ENCODE measurements around the gene SEZ6L2. TPM values are rescaled to one million over a fixed set of nuclear protein-coding genes. Genes with fewer than 3 reads are reported as not detected.

SEZ6L2 gene
- total and polyA plus RNA-seq, 2 of the 8 experiments (the other 6 are each of a cell fraction or from before 2014, with no cell fraction given): 43.5 to 47.7 TPM

DNA sequence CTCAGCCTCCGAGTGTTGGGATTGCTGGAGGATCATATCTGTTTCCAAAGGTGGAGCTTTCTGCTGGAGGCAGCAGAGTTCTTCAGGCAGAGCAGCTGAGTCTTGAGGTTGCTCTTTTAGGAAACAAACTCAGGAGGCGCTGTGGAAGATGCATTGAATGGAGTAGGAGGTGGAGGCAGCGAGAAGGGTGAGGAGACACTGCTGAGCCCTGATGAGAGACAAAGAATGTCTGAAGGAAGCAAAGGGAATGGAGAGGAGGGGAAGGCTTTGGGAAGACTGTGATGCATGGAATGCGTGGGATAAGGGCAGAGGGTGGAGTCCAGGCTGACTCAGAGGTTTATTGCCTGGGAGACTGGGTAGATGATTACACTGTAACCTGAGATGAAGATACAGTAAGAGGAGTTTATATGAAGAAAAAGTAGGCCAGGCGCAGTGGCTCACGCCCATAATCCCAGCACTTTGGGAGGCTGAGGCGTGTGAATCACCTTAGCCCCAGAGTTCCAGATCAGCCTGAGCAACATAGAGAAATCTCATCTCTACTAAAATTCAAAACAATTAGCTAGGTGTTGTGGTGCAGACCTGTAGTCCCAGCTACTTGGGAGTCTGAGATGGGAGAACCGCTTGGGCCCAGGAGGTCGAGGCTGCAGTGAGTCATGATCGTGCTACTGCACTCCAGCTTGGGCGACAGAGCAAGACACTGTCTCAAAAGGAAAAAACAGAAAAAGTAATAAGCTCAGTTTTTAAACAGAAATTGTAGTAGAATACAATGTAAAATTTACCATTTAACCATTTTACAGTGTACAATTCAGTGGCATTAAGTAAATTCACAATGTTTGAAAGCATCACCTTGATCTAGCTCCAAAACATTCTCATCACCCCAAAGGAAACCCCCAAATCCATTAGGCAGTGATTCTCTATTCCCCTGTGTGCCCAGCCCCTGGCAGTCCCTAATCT, 44.8 kb upstream of the SEZ6L2 start (continued):
- TF ChIP-seq, protein P1, sequence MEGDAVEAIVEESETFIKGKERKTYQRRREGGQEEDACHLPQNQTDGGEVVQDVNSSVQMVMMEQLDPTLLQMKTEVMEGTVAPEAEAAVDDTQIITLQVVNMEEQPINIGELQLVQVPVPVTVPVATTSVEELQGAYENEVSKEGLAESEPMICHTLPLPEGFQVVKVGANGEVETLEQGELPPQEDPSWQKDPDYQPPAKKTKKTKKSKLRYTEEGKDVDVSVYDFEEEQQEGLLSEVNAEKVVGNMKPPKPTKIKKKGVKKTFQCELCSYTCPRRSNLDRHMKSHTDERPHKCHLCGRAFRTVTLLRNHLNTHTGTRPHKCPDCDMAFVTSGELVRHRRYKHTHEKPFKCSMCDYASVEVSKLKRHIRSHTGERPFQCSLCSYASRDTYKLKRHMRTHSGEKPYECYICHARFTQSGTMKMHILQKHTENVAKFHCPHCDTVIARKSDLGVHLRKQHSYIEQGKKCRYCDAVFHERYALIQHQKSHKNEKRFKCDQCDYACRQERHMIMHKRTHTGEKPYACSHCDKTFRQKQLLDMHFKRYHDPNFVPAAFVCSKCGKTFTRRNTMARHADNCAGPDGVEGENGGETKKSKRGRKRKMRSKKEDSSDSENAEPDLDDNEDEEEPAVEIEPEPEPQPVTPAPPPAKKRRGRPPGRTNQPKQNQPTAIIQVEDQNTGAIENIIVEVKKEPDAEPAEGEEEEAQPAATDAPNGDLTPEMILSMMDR (IDR thresholded peaks at IDR 0.05; ENCODE audit: control extremely low read depth in 1 of 3, insufficient read depth in 1 of 3, low read depth in 1 of 3, low read length in 3 of 3): peak; percentile 22 to 67 (median 51)
- peak; percentile 63 for TF ChIP-seq ASH2L (IDR thresholded peaks at IDR 0.05; ENCODE audit: low read length)
- no peak for TF ChIP-seq PHF8 (conservative IDR thresholded peaks at IDR 0.05; ENCODE audit: low read depth, low read length)
- TF ChIP-seq MAX (IDR thresholded peaks at IDR 0.05): no peak
- no peak for TF ChIP-seq SAP30 (IDR thresholded peaks at IDR 0.05; ENCODE audit: insufficient read depth, insufficient replicate concordance, low read length)
- no peak for TF ChIP-seq TBP (IDR thresholded peaks at IDR 0.05; ENCODE audit: low read depth, low read length)
- no peak for TF ChIP-seq CTBP2 (IDR thresholded peaks at IDR 0.05; ENCODE audit: borderline replicate concordance, insufficient read depth, insufficient read length, low read length)
- TF ChIP-seq RNF2 (IDR thresholded peaks at IDR 0.05; ENCODE audit: borderline replicate concordance, low read depth, low read length, missing control alignments, poor library complexity, severe bottlenecking): no peak
- no peak for TF ChIP-seq NANOG (IDR thresholded peaks at IDR 0.05; ENCODE audit: insufficient read depth, low read depth, low read length, poor library complexity, severe bottlenecking)
- TF ChIP-seq TCF12 (IDR thresholded peaks at IDR 0.05; ENCODE audit: low read depth, low read length): no peak
- no peak for TF ChIP-seq RXRA (IDR thresholded peaks at IDR 0.05; ENCODE audit: insufficient read depth, low read depth, low read length)
- TF ChIP-seq KDM5A (IDR thresholded peaks at IDR 0.05; ENCODE audit: low read length): no peak
- no peak for TF ChIP-seq HDAC2 (IDR thresholded peaks at IDR 0.05; ENCODE audit: borderline replicate concordance in 1 of 2, low read depth in 2 of 2, low read length in 2 of 2)
- TF ChIP-seq CEBPB (IDR thresholded peaks at IDR 0.05; ENCODE audit: low read depth, low read length): no peak
- peak; percentile 29; the same call in 1 of the 2 replicates for TF ChIP-seq KDM1A (IDR thresholded peaks at IDR 0.05; ENCODE audit: borderline replicate concordance, low read length)
- no peak for TF ChIP-seq JUN (IDR thresholded peaks at IDR 0.05; ENCODE audit: low read depth, low read length)
- no peak for TF ChIP-seq GABPA (IDR thresholded peaks at IDR 0.05; ENCODE audit: borderline replicate concordance, insufficient read depth, low read length)
- no peak for TF ChIP-seq POLR2AphosphoS5 (IDR thresholded peaks at IDR 0.05; ENCODE audit: low read depth, low read length)
